SK-N-SH (cell line): ENCODE results near the gene XIAP. TPM values are rescaled to one million over a fixed set of nuclear protein-coding genes. Genes with fewer than 3 reads are reported as not detected.
A peak's percentile ranks its signal among the peaks of the same experiment; 100 is the strongest.

Experiments used
- CTCF ChIA-PET: fragments of 300-600, 350-600 bp; formaldehyde crosslinking; extraction: SDS; loops from one replicate; lab custom pipeline; 2021; lab: Yijun Ruan, JAX
- POLR2A ChIA-PET: fragments of 350-600 bp; sonication (Branson Sonifier 250); formaldehyde crosslinking; extraction: SDS; loops from one replicate; lab custom pipeline; 2020; ENCODE audit warnings: antibody characterized with exemption, inconsistent platforms; lab: Yijun Ruan, JAX
- DNase-seq: peaks from one replicate; pipeline ENCODE4 v3.0.0; 2012
- H2AFZ ChIP-seq: fragments of 200-600 bp; sonication (generic); 2 replicates; pipeline ENCODE4 v1.8.1; 2016; ENCODE audit warnings: antibody characterized with exemption, mild to moderate bottlenecking, low read depth
- H3F3A ChIP-seq: fragments of 200-600 bp; sonication (generic); replicated peaks from 2 replicates; pipeline ENCODE3; 2016; ENCODE audit warnings: antibody characterized with exemption, mild to moderate bottlenecking; ENCODE audit not compliant: insufficient read depth
- H3K27ac ChIP-seq, 2 experiments: fragments of 200-500 bp in 1 of 2; fragments of 200-600 bp in 1 of 2; sonication (Bioruptor generic) in 1 of 2; sonication (generic), shearing (Covaris generic) in 1 of 2; 2 replicates each; pipeline versions ENCODE4 v1.5.1 to v1.6.1; 2014 to 2016; ENCODE audit warnings: low read depth in 2 of 2, inconsistent platforms in 1 of 2, low read length in 1 of 2, mild to moderate bottlenecking in 1 of 2, mixed read lengths in 1 of 2
- H3K27me3 ChIP-seq: fragments of 200-600 bp; sonication (generic), shearing (Covaris generic); 2 replicates; pipeline ENCODE4 v1.6.1; 2016; ENCODE audit warnings: mixed run types; ENCODE audit not compliant: insufficient read depth
- H3K36me3 ChIP-seq, 2 experiments: fragments of 200-500 bp in 1 of 2; fragments of 200-600 bp in 1 of 2; sonication (Bioruptor generic) in 1 of 2; sonication (generic) in 1 of 2; replicated peaks in 1 of 2; 2 replicates each; pipeline versions ENCODE3 to v1.5.1; 2014 to 2016; ENCODE audit warnings: low read length in 1 of 2, mild to moderate bottlenecking in 1 of 2; ENCODE audit not compliant: insufficient read depth in 2 of 2, control insufficient read depth in 1 of 2
- H3K4me1 ChIP-seq, 2 experiments: fragments of 200-500 bp in 1 of 2; fragments of 200-600 bp in 1 of 2; sonication (Bioruptor generic) in 1 of 2; sonication (generic), shearing (Covaris generic) in 1 of 2; 2 replicates each; pipeline versions ENCODE4 v1.5.1 to v1.6.1; 2014 to 2016; ENCODE audit warnings: low read depth in 1 of 2, low read length in 1 of 2, mixed run types in 1 of 2; ENCODE audit not compliant: insufficient read depth in 2 of 2, control insufficient read depth in 1 of 2
- H3K4me2 ChIP-seq: fragments of 200-600 bp; sonication (generic), shearing (Covaris generic); 2 replicates; pipeline ENCODE4 v1.6.1; 2017; ENCODE audit warnings: mixed run types
- H3K4me3 ChIP-seq, 2 experiments: fragments of 200-500 bp in 1 of 2; fragments of 200-600 bp in 1 of 2; sonication (Bioruptor generic) in 1 of 2; sonication (generic), shearing (Covaris generic) in 1 of 2; 2 replicates each; pipeline versions ENCODE4 v1.5.1 to v1.8.1; 2014 to 2016; ENCODE audit warnings: low read depth in 2 of 2, inconsistent platforms in 1 of 2, low read length in 1 of 2, mild to moderate bottlenecking in 1 of 2, mixed read lengths in 1 of 2, moderate library complexity in 1 of 2
- H3K79me2 ChIP-seq: fragments of 200-600 bp; sonication (generic); 2 replicates; pipeline ENCODE4 v1.8.1; 2017; ENCODE audit warnings: mild to moderate bottlenecking; ENCODE audit not compliant: insufficient read depth
- H3K9ac ChIP-seq: fragments of 200-600 bp; sonication (generic); 2 replicates; pipeline ENCODE4 v1.6.1; 2017; ENCODE audit warnings: mixed run types
- H3K9me2 ChIP-seq: fragments of 200-600 bp; sonication (generic); 2 replicates; pipeline ENCODE4 v1.6.1; 2017; ENCODE audit warnings: mixed run types
- H3K9me3 ChIP-seq: fragments of 200-600 bp; sonication (generic); 2 replicates; pipeline ENCODE4 v1.6.1; 2017; ENCODE audit warnings: mixed run types, mild to moderate bottlenecking, moderate library complexity
- H4K20me1 ChIP-seq: fragments of 200-600 bp; sonication (generic); 2 replicates; pipeline ENCODE4 v1.6.1; 2017; ENCODE audit warnings: mild to moderate bottlenecking, mixed run types; ENCODE audit not compliant: insufficient read depth
- CHD2 ChIP-seq: fragments of 150-350 bp; IDR thresholded peaks from 2 replicates; pipeline ENCODE4 v1.6.1; 2018; ENCODE audit warnings: low read length; ENCODE audit not compliant: partially characterized antibody
- ELF1 ChIP-seq: IDR thresholded peaks from 2 replicates; pipeline ENCODE4 v1.4.0; 2012
- EZH2phosphoT487 ChIP-seq: fragments of 200-600 bp; sonication (generic); IDR thresholded peaks from 2 replicates; pipeline ENCODE4 v1.6.1; 2017; ENCODE audit warnings: low read depth, mixed run types, mild to moderate bottlenecking, antibody characterized with exemption, moderate library complexity, borderline replicate concordance
- FOXJ3 ChIP-seq: sonication (generic); formaldehyde crosslinking; IDR thresholded peaks from 2 replicates; pipeline ENCODE4 v1.5.1; 2020; ENCODE audit warnings: mild to moderate bottlenecking, missing genetic modification reagents
- FOXM1 ChIP-seq: IDR thresholded peaks from 2 replicates; pipeline ENCODE4 v1.4.0; 2012; ENCODE audit warnings: low read depth, mild to moderate bottlenecking
- IRF3 ChIP-seq: fragments of 150-350 bp; IDR thresholded peaks from 2 replicates; pipeline ENCODE4 v1.6.1; 2016; ENCODE audit warnings: mild to moderate bottlenecking, low read depth, low read length
- MXI1 ChIP-seq: IDR thresholded peaks from 2 replicates; pipeline ENCODE4 v1.6.1; 2012; ENCODE audit warnings: mild to moderate bottlenecking, low read depth, low read length, improper control_type of control experiment
- NFIC ChIP-seq: IDR thresholded peaks from 2 replicates; pipeline ENCODE4 v1.4.0; 2012; ENCODE audit warnings: borderline replicate concordance
- NRF1 ChIP-seq: IDR thresholded peaks from 2 replicates; pipeline ENCODE4 v1.6.1; 2012; ENCODE audit warnings: low read depth, mild to moderate bottlenecking, low read length
- PBX3 ChIP-seq: IDR thresholded peaks from 2 replicates; pipeline ENCODE4; 2012
- POLR2AphosphoS5 ChIP-seq: IDR thresholded peaks from 2 replicates; pipeline ENCODE4 v1.6.1; 2012; ENCODE audit warnings: low read depth, low read length
- RAD21 ChIP-seq: IDR thresholded peaks from 2 replicates; pipeline ENCODE4 v1.6.1; 2012; ENCODE audit warnings: mild to moderate bottlenecking, low read length
- RFX5 ChIP-seq: IDR thresholded peaks from 2 replicates; pipeline ENCODE4 v1.6.1; 2012; ENCODE audit warnings: mild to moderate bottlenecking, improper control_type of control experiment, low read length
- SMC3 ChIP-seq: IDR thresholded peaks from 2 replicates; pipeline ENCODE4 v1.6.1; 2012; ENCODE audit warnings: low read depth, low read length, improper control_type of control experiment
- TAF1 ChIP-seq: IDR thresholded peaks from 2 replicates; pipeline ENCODE4 v1.6.1; 2012; ENCODE audit warnings: low read depth, mild to moderate bottlenecking, low read length, moderate library complexity, borderline replicate concordance
- YY1 ChIP-seq: IDR thresholded peaks from 2 replicates; pipeline ENCODE4 v1.4.0; 2012; ENCODE audit warnings: low read depth, mild to moderate bottlenecking
- WGBS: methylation state at CpG from one replicate; pipeline ENCODE4 v1.1.6; 2017; ENCODE audit warnings: low lambda C conversion rate; 5-methylcytosine and 5-hydroxymethylcytosine counted together
- polyA plus RNA-seq, 3 experiments: library from polyadenylated mRNA; depleted of rRNA; stranded (reverse); fragments of >200 nt; gene quantifications; 2 replicates each; pipeline ENCODE4 v1.2.3, GENCODE V29; 2012
- TF ChIP-seq, protein P1 (sequence below): IDR thresholded peaks from 2 replicates; pipeline ENCODE4 v1.4.0; 2012; ENCODE audit warnings: low read depth, borderline replicate concordance
- TF ChIP-seq, protein P2 (sequence below): fragments of 150-350 bp; IDR thresholded peaks from 2 replicates; pipeline ENCODE4 v1.6.1; 2017; ENCODE audit warnings: antibody characterized with exemption, low read length, low read depth, borderline replicate concordance
- TF ChIP-seq, protein P3 (sequence below): fragments of 200-600 bp; sonication (generic); IDR thresholded peaks from 2 replicates; pipeline ENCODE4 v1.6.1; 2017; ENCODE audit warnings: antibody characterized with exemption, mild to moderate bottlenecking, moderate library complexity
- TF ChIP-seq, protein P4 (sequence below): IDR thresholded peaks from 2 replicates; pipeline ENCODE4 v1.4.0; 2012; ENCODE audit warnings: low read depth

XIAP gene
- polyA plus RNA-seq, 1 of the 3 experiments (the other 2 are of a cell fraction), result 9.1 TPM

DNA sequence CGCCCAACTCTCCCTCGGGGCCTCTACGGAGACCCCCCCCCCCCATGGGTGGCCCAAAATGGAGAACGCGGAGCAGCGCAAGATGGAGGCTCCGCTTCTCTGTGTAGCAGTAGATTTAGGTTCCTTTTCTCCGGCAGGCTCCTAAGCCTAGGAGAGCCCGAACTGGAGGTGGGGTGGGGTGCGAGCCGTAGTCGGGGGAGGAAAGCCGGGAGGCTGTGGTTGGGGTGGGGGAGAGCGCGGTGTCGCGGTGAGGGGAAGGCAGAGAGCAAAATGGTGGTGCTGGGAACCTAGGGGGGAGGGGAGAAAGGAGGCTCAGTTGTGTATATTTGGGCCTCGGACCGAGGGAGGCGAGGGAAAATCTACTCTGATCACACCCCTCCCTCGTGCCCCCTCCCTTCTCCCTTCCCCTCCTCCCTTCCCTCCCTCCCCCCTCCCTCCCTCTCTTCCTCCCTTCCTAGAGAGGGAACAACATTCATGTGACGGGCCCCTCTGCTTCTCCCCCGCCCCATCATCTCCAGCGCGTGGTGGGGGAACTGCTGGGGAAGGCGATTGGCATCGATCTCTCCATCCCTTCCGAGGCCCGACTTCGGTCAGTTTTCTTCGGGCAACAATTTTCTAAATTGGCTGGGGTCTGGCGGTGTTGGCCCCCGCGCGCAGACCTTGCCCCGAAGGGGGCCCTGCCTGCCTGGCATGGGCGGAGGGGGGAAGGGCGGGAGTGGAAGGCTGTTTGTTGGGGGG, 101.6 kb downstream of the XIAP start, which contains the start of gene STAG2:
Gene STAG2, plus strand, starts transcription at position 439 of the 738 bp plus-strand sequence. CDS start 60,922 bp downstream, outside the sequence.
- no peaks in the 10 kb centered on the region; the same call in 1 of the 2 replicates for H3K9me2 ChIP-seq
- peak within 1 kb of the TSS; percentile 90 to 96 for H3K27ac ChIP-seq
- peaks cover 21% of the 10 kb centered on the region for H3F3A ChIP-seq
- no peaks in the 10 kb centered on the region for H3K27me3 ChIP-seq
- peak within 1 kb of the TSS; percentile 64 to 82 for H3K4me3 ChIP-seq
- H3K9me3 ChIP-seq, result no peaks in the 10 kb centered on the region
- H3K9ac ChIP-seq, result peak within 1 kb of the TSS; percentile 98
- H2AFZ ChIP-seq, result peak within 1 kb of the TSS; percentile 32; the same call in 1 of the 2 replicates
- TF ChIP-seq, protein P1, sequence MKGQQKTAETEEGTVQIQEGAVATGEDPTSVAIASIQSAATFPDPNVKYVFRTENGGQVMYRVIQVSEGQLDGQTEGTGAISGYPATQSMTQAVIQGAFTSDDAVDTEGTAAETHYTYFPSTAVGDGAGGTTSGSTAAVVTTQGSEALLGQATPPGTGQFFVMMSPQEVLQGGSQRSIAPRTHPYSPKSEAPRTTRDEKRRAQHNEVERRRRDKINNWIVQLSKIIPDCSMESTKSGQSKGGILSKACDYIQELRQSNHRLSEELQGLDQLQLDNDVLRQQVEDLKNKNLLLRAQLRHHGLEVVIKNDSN, result 0 out of 2 replicates have a peak, but pooled peaks have one; percentile 5
- TF ChIP-seq POLR2AphosphoS5 (peak; percentile 49; the same call in 1 of the 2 replicates), YY1 (peak; percentile 87), TAF1 (peak; percentile 56), FOXJ3 (CRISPR knock-in tag) (no peak)
- 20% methylated on average over 38 of the region's 38 CpGs for WGBS
- ChIA-PET POLR2A (no interaction called here), CTCF (interaction anchor here (0.5 to 3.3 kb wide), 4 partner anchors 15 to 128 kb away, joined by 3 to 15 read pairs (median 4); no protein-coding TSS in a partner anchor)
- H4K20me1 ChIP-seq, result peaks cover 32% of the 10 kb centered on the region
- no peaks in the 10 kb centered on the region for H3K36me3 ChIP-seq
- H3K4me2 ChIP-seq, result peak within 1 kb of the TSS; percentile 81
- peak; percentile 66 for DNase-seq
- H3K4me1 ChIP-seq, result no peaks in the 10 kb centered on the region; a peak in 1 of 4 replicates
- H3K79me2 ChIP-seq, result peaks cover 53% of the 10 kb centered on the region

DNA sequence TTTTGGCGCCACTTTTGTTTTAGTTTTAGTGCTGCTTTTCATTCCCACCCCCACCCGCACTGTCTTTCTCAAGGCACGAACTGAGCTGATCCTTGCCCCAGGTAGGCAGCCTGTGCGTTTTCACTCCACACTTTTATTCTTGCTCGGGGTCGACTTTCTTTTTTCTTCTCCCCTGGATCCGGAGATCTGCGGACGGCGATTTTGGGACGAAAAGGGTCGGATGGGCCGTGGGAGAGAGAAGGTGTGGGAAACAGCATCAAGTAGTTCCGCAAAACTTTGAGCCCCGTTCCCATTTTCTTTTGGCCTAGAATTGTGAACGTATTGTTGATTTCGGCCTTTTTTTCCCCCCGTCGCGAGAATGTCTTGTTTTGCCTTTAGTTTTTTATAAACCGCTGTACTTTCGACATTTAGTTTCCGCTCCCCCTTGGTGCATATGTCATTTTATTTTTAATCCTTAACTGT, 102.2 kb downstream of the XIAP start:
- Histone ChIP-seq H3K27me3 (no peaks in the 10 kb centered on the region), H2AFZ (no peak overlapping the region), H3K4me3 (peak overlapping the region; percentile 64 to 82), H3K79me2 (peaks cover 59% of the 10 kb centered on the region), H3K9me3 (no peaks in the 10 kb centered on the region), H3K36me3 (no peaks in the 10 kb centered on the region), H3K9ac (peak overlapping the region; percentile 98), H3K27ac (peak overlapping the region; percentile 90 to 96), H3K9me2 (no peaks in the 10 kb centered on the region; the same call in 1 of the 2 replicates), H3K4me1 (no peaks in the 10 kb centered on the region; a peak in 1 of 4 replicates), H4K20me1 (peaks cover 35% of the 10 kb centered on the region), H3K4me2 (peak overlapping the region; percentile 59), H3F3A (peaks cover 21% of the 10 kb centered on the region)
- CTCF ChIA-PET, result interaction anchor here (0.6 kb wide), 1 partner anchor 46 kb away, joined by 3 read pairs; no protein-coding TSS in a partner anchor
- 2% methylated on average over 23 of the region's 23 CpGs for WGBS
- no peak for DNase-seq
- POLR2A ChIA-PET, result no interaction called here
- TF ChIP-seq EZH2phosphoT487 (no peak), RFX5 (no peak), ELF1 (no peak), MXI1 (no peak), RAD21 (no peak), FOXM1 (no peak), NRF1 (no peak), NFIC (no peak), SMC3 (no peak), TAF1 (no peak), CHD2 (no peak), IRF3 (no peak), PBX3 (no peak), POLR2AphosphoS5 (no peak)
- TF ChIP-seq, protein P2, sequence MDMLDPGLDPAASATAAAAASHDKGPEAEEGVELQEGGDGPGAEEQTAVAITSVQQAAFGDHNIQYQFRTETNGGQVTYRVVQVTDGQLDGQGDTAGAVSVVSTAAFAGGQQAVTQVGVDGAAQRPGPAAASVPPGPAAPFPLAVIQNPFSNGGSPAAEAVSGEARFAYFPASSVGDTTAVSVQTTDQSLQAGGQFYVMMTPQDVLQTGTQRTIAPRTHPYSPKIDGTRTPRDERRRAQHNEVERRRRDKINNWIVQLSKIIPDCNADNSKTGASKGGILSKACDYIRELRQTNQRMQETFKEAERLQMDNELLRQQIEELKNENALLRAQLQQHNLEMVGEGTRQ, result no peak
- TF ChIP-seq, protein P3, sequence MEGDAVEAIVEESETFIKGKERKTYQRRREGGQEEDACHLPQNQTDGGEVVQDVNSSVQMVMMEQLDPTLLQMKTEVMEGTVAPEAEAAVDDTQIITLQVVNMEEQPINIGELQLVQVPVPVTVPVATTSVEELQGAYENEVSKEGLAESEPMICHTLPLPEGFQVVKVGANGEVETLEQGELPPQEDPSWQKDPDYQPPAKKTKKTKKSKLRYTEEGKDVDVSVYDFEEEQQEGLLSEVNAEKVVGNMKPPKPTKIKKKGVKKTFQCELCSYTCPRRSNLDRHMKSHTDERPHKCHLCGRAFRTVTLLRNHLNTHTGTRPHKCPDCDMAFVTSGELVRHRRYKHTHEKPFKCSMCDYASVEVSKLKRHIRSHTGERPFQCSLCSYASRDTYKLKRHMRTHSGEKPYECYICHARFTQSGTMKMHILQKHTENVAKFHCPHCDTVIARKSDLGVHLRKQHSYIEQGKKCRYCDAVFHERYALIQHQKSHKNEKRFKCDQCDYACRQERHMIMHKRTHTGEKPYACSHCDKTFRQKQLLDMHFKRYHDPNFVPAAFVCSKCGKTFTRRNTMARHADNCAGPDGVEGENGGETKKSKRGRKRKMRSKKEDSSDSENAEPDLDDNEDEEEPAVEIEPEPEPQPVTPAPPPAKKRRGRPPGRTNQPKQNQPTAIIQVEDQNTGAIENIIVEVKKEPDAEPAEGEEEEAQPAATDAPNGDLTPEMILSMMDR, result no peak
- TF ChIP-seq, protein P4, sequence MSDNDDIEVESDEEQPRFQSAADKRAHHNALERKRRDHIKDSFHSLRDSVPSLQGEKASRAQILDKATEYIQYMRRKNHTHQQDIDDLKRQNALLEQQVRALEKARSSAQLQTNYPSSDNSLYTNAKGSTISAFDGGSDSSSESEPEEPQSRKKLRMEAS, result no peak
